ENCODE measurements around the gene AADAC. TPM values are rescaled to one million over a fixed set of nuclear protein-coding genes. Genes with fewer than 3 reads are reported as not detected.

AADAC gene
- polyA plus RNA-seq, 1 of the 3 experiments (the other 2 are of a cell fraction): 1.2 TPM

DNA sequence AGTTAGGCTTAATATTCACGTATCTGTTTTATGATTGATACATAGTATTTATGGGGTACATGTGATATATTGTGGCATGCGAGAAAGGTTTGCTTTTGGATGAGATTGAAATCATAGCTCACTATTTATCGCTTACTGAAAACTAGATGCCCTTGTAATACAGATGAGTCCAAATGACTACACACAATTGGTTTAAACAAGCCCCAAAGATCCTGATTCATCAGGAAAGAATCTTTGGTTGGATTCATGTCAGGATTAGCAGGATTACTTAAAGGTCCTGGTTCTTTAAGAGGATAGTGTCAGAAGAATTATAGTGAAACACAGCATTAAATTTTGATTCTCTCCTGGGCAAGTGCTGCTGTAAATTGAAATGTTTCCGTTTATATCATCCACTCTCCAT lies 18.6 kb upstream of the AADAC start:
- peaks cover 38% of the 10 kb centered on the region for H3K79me2 ChIP-seq (ENCODE audit: insufficient read depth)
- H3K4me3 ChIP-seq (ENCODE audit: low read depth in 2 of 2, low read length in 1 of 2): no peak overlapping the region
- no peak for DNase-seq
- 18% methylated on average over 4 of the region's 4 CpGs for WGBS (ENCODE audit: low lambda C conversion rate)
- peaks cover 0 to 5% of the 10 kb centered on the region in 2 experiments; a peak in 1 of 4 replicates for H3K4me1 ChIP-seq (ENCODE audit: control insufficient read depth in 1 of 2, insufficient read depth in 2 of 2, low read depth in 1 of 2, low read length in 1 of 2)
- ChIA-PET CTCF (no interaction called here), POLR2A (no interaction called here)
- H3K4me2 ChIP-seq: 0 out of 2 replicates have a peak overlapping the region, but pooled peaks have one; percentile 10
- no peaks in the 10 kb centered on the region; the same call in 1 of the 2 replicates for H3K9me3 ChIP-seq
- no peak overlapping the region for H2AFZ ChIP-seq (ENCODE audit: low read depth)
- H3K9me2 ChIP-seq: no peaks in the 10 kb centered on the region
- no peak for TF ChIP-seq SIN3A (IDR thresholded peaks at IDR 0.05; ENCODE audit: borderline replicate concordance, low read depth, low read length)
- TF ChIP-seq TCF12 (IDR thresholded peaks at IDR 0.05): 0 out of 2 replicates have a peak, but pooled peaks have one; percentile 17
- peak; percentile 65; the same call in 1 of the 2 replicates for TF ChIP-seq JUND (IDR thresholded peaks at IDR 0.05)
- no peak for TF ChIP-seq SMC3 (IDR thresholded peaks at IDR 0.05; ENCODE audit: low read depth, low read length)
- TF ChIP-seq MEF2A (IDR thresholded peaks at IDR 0.05; ENCODE audit: borderline replicate concordance, low read depth): 0 out of 2 replicates have a peak, but pooled peaks have one; percentile 14
- TF ChIP-seq, protein P1, sequence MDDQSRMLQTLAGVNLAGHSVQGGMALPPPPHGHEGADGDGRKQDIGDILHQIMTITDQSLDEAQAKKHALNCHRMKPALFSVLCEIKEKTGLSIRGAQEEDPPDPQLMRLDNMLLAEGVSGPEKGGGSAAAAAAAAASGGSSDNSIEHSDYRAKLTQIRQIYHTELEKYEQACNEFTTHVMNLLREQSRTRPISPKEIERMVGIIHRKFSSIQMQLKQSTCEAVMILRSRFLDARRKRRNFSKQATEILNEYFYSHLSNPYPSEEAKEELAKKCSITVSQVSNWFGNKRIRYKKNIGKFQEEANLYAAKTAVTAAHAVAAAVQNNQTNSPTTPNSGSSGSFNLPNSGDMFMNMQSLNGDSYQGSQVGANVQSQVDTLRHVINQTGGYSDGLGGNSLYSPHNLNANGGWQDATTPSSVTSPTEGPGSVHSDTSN (IDR thresholded peaks at IDR 0.05): no peak
- peak; percentile 20; the same call in 1 of the 2 replicates for TF ChIP-seq NFIC (IDR thresholded peaks at IDR 0.05; ENCODE audit: borderline replicate concordance)
- peak; percentile 61; the same call in 1 of the 2 replicates for TF ChIP-seq FOSL2 (IDR thresholded peaks at IDR 0.05; ENCODE audit: borderline replicate concordance, low read depth)
- TF ChIP-seq, protein P2, sequence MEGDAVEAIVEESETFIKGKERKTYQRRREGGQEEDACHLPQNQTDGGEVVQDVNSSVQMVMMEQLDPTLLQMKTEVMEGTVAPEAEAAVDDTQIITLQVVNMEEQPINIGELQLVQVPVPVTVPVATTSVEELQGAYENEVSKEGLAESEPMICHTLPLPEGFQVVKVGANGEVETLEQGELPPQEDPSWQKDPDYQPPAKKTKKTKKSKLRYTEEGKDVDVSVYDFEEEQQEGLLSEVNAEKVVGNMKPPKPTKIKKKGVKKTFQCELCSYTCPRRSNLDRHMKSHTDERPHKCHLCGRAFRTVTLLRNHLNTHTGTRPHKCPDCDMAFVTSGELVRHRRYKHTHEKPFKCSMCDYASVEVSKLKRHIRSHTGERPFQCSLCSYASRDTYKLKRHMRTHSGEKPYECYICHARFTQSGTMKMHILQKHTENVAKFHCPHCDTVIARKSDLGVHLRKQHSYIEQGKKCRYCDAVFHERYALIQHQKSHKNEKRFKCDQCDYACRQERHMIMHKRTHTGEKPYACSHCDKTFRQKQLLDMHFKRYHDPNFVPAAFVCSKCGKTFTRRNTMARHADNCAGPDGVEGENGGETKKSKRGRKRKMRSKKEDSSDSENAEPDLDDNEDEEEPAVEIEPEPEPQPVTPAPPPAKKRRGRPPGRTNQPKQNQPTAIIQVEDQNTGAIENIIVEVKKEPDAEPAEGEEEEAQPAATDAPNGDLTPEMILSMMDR (IDR thresholded peaks at IDR 0.05): no peak
- TF ChIP-seq, protein P3, sequence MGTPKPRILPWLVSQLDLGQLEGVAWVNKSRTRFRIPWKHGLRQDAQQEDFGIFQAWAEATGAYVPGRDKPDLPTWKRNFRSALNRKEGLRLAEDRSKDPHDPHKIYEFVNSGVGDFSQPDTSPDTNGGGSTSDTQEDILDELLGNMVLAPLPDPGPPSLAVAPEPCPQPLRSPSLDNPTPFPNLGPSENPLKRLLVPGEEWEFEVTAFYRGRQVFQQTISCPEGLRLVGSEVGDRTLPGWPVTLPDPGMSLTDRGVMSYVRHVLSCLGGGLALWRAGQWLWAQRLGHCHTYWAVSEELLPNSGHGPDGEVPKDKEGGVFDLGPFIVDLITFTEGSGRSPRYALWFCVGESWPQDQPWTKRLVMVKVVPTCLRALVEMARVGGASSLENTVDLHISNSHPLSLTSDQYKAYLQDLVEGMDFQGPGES (IDR thresholded peaks at IDR 0.05; ENCODE audit: low read depth, low read length): no peak
- no peak for TF ChIP-seq FOXM1 (IDR thresholded peaks at IDR 0.05; ENCODE audit: low read depth)
- TF ChIP-seq ELF1 (IDR thresholded peaks at IDR 0.05): no peak
- TF ChIP-seq, protein P4, sequence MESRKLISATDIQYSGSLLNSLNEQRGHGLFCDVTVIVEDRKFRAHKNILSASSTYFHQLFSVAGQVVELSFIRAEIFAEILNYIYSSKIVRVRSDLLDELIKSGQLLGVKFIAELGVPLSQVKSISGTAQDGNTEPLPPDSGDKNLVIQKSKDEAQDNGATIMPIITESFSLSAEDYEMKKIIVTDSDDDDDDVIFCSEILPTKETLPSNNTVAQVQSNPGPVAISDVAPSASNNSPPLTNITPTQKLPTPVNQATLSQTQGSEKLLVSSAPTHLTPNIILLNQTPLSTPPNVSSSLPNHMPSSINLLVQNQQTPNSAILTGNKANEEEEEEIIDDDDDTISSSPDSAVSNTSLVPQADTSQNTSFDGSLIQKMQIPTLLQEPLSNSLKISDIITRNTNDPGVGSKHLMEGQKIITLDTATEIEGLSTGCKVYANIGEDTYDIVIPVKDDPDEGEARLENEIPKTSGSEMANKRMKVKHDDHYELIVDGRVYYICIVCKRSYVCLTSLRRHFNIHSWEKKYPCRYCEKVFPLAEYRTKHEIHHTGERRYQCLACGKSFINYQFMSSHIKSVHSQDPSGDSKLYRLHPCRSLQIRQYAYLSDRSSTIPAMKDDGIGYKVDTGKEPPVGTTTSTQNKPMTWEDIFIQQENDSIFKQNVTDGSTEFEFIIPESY (IDR thresholded peaks at IDR 0.05; ENCODE audit: borderline replicate concordance, low read depth): no peak
- no peaks in the 10 kb centered on the region for H4K20me1 ChIP-seq (ENCODE audit: insufficient read depth)
- no peaks in the 10 kb centered on the region for H3K27me3 ChIP-seq (ENCODE audit: insufficient read depth)
- H3K27ac ChIP-seq (ENCODE audit: low read depth in 2 of 2, low read length in 1 of 2): peak overlapping the region in 1 of 2 experiments; percentile 72; a peak in 2 of 4 replicates
- H3K9ac ChIP-seq: no peak overlapping the region
- H3F3A ChIP-seq (replicated peaks; ENCODE audit: insufficient read depth): peaks cover 60% of the 10 kb centered on the region
- H3K36me3 ChIP-seq (replicated peaks in 1 of 2; ENCODE audit: control insufficient read depth in 1 of 2, insufficient read depth in 2 of 2, low read length in 1 of 2): peaks cover 0 to 13% of the 10 kb centered on the region in 2 experiments

All from SK-N-SH (cell line).